Panc1 (cell line): ENCODE measurements around the gene FAM20B. TPM values are rescaled to one million over a fixed set of nuclear protein-coding genes. Genes with fewer than 3 reads are reported as not detected.

Source experiments
- ATAC-seq: fragments of 200-7000 bp; cut with Tn5 transposase; 2 replicates; pipeline ENCODE4 v1.9.1; 2020; ENCODE audit warnings: mild to moderate bottlenecking, moderate library complexity
- BruUV-seq: library from RNA; stranded (reverse); fragments of 400-500 nt; replicated peaks from 2 replicates; lab custom pipeline; 2021; lab: Mats Ljungman, UMichigan
- CTCF ChIA-PET: fragments of 300-600 bp; sonication (Branson Sonifier 250); formaldehyde crosslinking; loops from one replicate; lab custom pipeline; 2022; ENCODE audit warnings: antibody characterized with exemption; lab: Charles Lee
- POLR2A ChIA-PET: fragments of 300-600 bp; sonication (Branson Sonifier 250); formaldehyde crosslinking; loops from one replicate; lab custom pipeline; 2022; ENCODE audit warnings: antibody characterized with exemption; lab: Charles Lee
- DNase-seq: peaks from one replicate; pipeline ENCODE4 v3.0.0-alpha.2; 2010; ENCODE audit warnings: low read depth, low spot score
- H3K27ac ChIP-seq: 2 replicates; pipeline ENCODE4 v1.5.1; 2011; ENCODE audit warnings: mild to moderate bottlenecking, low read length, inconsistent platforms
- H3K27me3 ChIP-seq: fragments of 200-500 bp; sonication (Bioruptor generic); 2 replicates; pipeline ENCODE4 v1.6.0; 2014; ENCODE audit warnings: low read length, inconsistent platforms; ENCODE audit not compliant: control insufficient read depth, insufficient read depth
- H3K36me3 ChIP-seq: fragments of 200-500 bp; sonication (Bioruptor generic); 2 replicates; pipeline ENCODE4 v1.5.1; 2014; ENCODE audit warnings: inconsistent platforms, mild to moderate bottlenecking, low read length, moderate library complexity; ENCODE audit not compliant: control insufficient read depth, insufficient read depth
- H3K4me1 ChIP-seq: 2 replicates; pipeline ENCODE4 v1.5.1; 2011; ENCODE audit warnings: inconsistent platforms, mild to moderate bottlenecking, low read length, moderate library complexity; ENCODE audit not compliant: control insufficient read depth, insufficient read depth
- H3K4me3 ChIP-seq, 2 experiments: 2 replicates each; pipeline ENCODE4 v1.5.1; 2011 to 2012; ENCODE audit warnings: low read depth in 2 of 2, low read length in 2 of 2, mild to moderate bottlenecking in 2 of 2, inconsistent platforms in 1 of 2, moderate library complexity in 1 of 2
- H3K9me3 ChIP-seq: fragments of 200-500 bp; sonication (Bioruptor generic); 2 replicates; pipeline ENCODE4 v1.5.1; 2014; ENCODE audit warnings: low read depth, mild to moderate bottlenecking, inconsistent platforms, low read length, moderate library complexity; ENCODE audit not compliant: control insufficient read depth, insufficient read depth
- POLR2AphosphoS5 ChIP-seq: IDR thresholded peaks from 2 replicates; pipeline ENCODE4 v1.6.1; 2012; ENCODE audit warnings: mild to moderate bottlenecking, low read depth, low read length, moderate library complexity
- SIN3A ChIP-seq: IDR thresholded peaks from 2 replicates; pipeline ENCODE4 v1.6.1; 2012; ENCODE audit warnings: low read depth, mild to moderate bottlenecking, low read length, moderate library complexity, borderline replicate concordance; ENCODE audit not compliant: insufficient read depth
- TCF7L2 ChIP-seq: IDR thresholded peaks from 2 replicates; pipeline ENCODE4 v1.6.1; 2011; ENCODE audit warnings: mild to moderate bottlenecking, low read depth, low read length, inconsistent platforms
- in situ Hi-C: cut with HindIII; loops from 2 replicates; pipeline ENCODE4 v1.10.0; 2016; ENCODE audit warnings: low sequenced_read_pairs, low pct_unique_long_range_greater_than_20kb
- intact Hi-C: fragments of 100-400 bp; cut with micrococcal nuclease; formaldehyde crosslinking; loops from one replicate; pipeline ENCODE4 v1.10.0; 2022; ENCODE audit not compliant: unreplicated experiment
- total RNA-seq: library from RNA; stranded (reverse); gene quantifications from one replicate; pipeline ENCODE4 v1.2.1, GENCODE V29; 2021; ENCODE audit not compliant: unreplicated experiment
- TF ChIP-seq, protein P1 (sequence below): fragments of 450-650 bp; IDR thresholded peaks from 2 replicates; pipeline ENCODE4 v1.5.1; 2017; ENCODE audit warnings: mild to moderate bottlenecking
- TF ChIP-seq, protein P2 (sequence below), 2 experiments: IDR thresholded peaks; 2 replicates each; pipeline ENCODE4 v1.6.1; 2011 to 2012; ENCODE audit warnings: low read depth in 2 of 2, control low read depth in 1 of 2, low read length in 1 of 2, mild to moderate bottlenecking in 1 of 2, moderate library complexity in 1 of 2; ENCODE audit not compliant: insufficient read depth in 1 of 2

The FAM20B gene
- total RNA-seq, 1 experiment from 2014 or later = 49.9 TPM

DNA sequence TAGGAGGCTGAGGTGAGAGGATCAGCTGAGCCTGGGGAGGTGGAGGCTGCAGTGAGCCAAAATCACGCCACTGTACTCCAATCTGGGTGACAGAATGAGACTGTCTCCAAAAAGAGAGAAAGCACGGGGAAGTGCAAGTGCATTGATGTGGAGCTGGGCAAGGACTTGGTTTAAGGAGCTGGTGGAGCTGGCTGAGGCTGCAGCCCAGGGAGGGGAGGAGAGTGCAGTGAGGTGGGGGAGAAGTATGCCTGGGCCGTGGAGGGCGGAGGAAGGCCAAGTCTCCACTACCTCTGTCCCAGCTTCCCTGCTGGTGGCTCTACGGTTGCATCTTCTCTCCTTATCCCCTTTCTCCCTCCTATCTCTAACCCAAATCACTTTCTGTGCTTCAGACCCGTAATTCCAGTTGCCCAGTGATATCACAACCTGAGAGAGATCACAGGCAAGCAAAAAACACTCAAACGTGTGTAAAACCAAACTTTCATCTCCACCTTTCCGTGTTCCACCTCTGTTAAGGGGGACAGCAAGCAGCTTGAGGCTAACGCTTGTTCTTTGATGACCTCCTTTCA, 67.3 kb downstream of the FAM20B start:
- CTCF ChIA-PET = no interaction called here
- no TSS peak for BruUV-seq
- TF ChIP-seq, protein P1, sequence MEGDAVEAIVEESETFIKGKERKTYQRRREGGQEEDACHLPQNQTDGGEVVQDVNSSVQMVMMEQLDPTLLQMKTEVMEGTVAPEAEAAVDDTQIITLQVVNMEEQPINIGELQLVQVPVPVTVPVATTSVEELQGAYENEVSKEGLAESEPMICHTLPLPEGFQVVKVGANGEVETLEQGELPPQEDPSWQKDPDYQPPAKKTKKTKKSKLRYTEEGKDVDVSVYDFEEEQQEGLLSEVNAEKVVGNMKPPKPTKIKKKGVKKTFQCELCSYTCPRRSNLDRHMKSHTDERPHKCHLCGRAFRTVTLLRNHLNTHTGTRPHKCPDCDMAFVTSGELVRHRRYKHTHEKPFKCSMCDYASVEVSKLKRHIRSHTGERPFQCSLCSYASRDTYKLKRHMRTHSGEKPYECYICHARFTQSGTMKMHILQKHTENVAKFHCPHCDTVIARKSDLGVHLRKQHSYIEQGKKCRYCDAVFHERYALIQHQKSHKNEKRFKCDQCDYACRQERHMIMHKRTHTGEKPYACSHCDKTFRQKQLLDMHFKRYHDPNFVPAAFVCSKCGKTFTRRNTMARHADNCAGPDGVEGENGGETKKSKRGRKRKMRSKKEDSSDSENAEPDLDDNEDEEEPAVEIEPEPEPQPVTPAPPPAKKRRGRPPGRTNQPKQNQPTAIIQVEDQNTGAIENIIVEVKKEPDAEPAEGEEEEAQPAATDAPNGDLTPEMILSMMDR = no peak
- TF ChIP-seq SIN3A (no peak), POLR2AphosphoS5 (no peak; the same call in 1 of the 2 replicates), TCF7L2 (no peak)
- TF ChIP-seq, protein P2, sequence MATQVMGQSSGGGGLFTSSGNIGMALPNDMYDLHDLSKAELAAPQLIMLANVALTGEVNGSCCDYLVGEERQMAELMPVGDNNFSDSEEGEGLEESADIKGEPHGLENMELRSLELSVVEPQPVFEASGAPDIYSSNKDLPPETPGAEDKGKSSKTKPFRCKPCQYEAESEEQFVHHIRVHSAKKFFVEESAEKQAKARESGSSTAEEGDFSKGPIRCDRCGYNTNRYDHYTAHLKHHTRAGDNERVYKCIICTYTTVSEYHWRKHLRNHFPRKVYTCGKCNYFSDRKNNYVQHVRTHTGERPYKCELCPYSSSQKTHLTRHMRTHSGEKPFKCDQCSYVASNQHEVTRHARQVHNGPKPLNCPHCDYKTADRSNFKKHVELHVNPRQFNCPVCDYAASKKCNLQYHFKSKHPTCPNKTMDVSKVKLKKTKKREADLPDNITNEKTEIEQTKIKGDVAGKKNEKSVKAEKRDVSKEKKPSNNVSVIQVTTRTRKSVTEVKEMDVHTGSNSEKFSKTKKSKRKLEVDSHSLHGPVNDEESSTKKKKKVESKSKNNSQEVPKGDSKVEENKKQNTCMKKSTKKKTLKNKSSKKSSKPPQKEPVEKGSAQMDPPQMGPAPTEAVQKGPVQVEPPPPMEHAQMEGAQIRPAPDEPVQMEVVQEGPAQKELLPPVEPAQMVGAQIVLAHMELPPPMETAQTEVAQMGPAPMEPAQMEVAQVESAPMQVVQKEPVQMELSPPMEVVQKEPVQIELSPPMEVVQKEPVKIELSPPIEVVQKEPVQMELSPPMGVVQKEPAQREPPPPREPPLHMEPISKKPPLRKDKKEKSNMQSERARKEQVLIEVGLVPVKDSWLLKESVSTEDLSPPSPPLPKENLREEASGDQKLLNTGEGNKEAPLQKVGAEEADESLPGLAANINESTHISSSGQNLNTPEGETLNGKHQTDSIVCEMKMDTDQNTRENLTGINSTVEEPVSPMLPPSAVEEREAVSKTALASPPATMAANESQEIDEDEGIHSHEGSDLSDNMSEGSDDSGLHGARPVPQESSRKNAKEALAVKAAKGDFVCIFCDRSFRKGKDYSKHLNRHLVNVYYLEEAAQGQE (IDR thresholded peaks at IDR 0.05; ENCODE audit: insufficient read depth in 1 of 2, low read depth in 2 of 2, low read length in 1 of 2) = no peak
- Histone ChIP-seq H3K9me3 (no peaks in the 10 kb centered on the region), H3K36me3 (no peaks in the 10 kb centered on the region; the same call in 1 of the 2 replicates), H3K27ac (no peak overlapping the region), H3K4me3 (no peak overlapping the region), H3K4me1 (peaks cover 11% of the 10 kb centered on the region), H3K27me3 (no peaks in the 10 kb centered on the region)
- DNase-seq = no peak
- POLR2A ChIA-PET = no interaction called here
- intact Hi-C loops = no loop called here
- in situ Hi-C loops = no loop called here
- ATAC-seq = no peak

DNA sequence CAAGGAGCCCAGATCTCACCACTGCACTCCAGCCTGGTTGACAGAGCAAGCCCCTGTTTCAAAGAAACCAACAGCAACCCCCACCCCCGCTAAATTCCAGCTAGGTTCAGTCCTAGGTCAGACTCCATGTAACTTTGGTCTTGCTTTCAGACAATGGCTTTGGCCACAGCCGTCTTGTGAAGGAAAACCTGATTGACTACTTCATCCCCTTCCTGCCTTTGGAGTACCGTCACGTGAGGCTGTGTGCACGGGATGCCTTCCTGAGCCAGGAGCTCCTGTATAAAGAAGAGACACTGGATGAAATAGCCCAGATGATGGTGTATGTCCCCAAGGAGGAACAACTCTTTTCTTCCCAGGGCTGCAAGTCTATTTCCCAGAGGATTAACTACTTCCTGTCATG, 69.1 kb downstream of the FAM20B start:
- Histone ChIP-seq H3K36me3 (no peaks in the 10 kb centered on the region; the same call in 1 of the 2 replicates), H3K27ac (no peak overlapping the region; the same call in 1 of the 2 replicates), H3K4me1 (peaks cover 11% of the 10 kb centered on the region), H3K27me3 (no peaks in the 10 kb centered on the region), H3K9me3 (no peaks in the 10 kb centered on the region), H3K4me3 (no peak overlapping the region)
- TF ChIP-seq, protein P2 (IDR thresholded peaks at IDR 0.05; ENCODE audit: insufficient read depth in 1 of 2, low read depth in 2 of 2, low read length in 1 of 2) = no peak
- no peak for TF ChIP-seq TCF7L2
- TF ChIP-seq, protein P1 = no peak
- TF ChIP-seq SIN3A = no peak
- no peak for TF ChIP-seq POLR2AphosphoS5
- ATAC-seq (no peak), DNase-seq (no peak)
- ChIA-PET POLR2A (no interaction called here), CTCF (no interaction called here)
- BruUV-seq = no TSS peak
- intact Hi-C loops (no loop called here), in situ Hi-C loops (no loop called here)
